Gastrocnemius medialis (tissue), 4 donors: ENCODE data around the gene FKBP1C.

ENCODE experiments used
- CTCF ChIP-seq, 5 experiments: fragments of 450-650 bp in 3 of 5; fragments of 200-600 bp in 2 of 5; sonication (generic) in 2 of 5; IDR thresholded peaks in 4 of 5; conservative IDR thresholded peaks in 1 of 5; 1 replicate in 4 of 5; 2 replicates in 1 of 5; pipeline ENCODE4 v1.5.1; 2016 to 2019; ENCODE audit warnings: antibody characterized with exemption in 5 of 5, mild to moderate bottlenecking in 3 of 5, moderate library complexity in 3 of 5
- POLR2A ChIP-seq, 2 donors: fragments of 450-650 bp; IDR thresholded peaks; one replicate each; pipeline ENCODE4 v1.6.1; 2017; ENCODE audit warnings: antibody characterized with exemption in 2 of 2, mild to moderate bottlenecking in 2 of 2, moderate library complexity in 2 of 2

GRCh38 chr6:63213325-63213724, 2.1 kb downstream of the FKBP1C start:
- TF ChIP-seq POLR2A (IDR thresholded peaks at IDR 0.05) (no peak), CTCF (IDR thresholded peaks at IDR 0.05 in 4 of 5, conservative IDR thresholded peaks at IDR 0.05 in 1 of 5) (no peak)
